Limb (tissue), 2 donors: ENCODE results near the gene POSTN.
"Not testable (repeated sequence)": the region's sequence is repeated elsewhere in the genome, so short reads cannot be mapped to it uniquely, and the experiment has no call there.

ENCODE experiments used
- DNase-seq, 2 donors: peaks; one replicate each; pipeline ENCODE4 v3.0.0-alpha.2; 2016; ENCODE audit errors: extremely low spot score in 2 of 2

The POSTN gene

DNA sequence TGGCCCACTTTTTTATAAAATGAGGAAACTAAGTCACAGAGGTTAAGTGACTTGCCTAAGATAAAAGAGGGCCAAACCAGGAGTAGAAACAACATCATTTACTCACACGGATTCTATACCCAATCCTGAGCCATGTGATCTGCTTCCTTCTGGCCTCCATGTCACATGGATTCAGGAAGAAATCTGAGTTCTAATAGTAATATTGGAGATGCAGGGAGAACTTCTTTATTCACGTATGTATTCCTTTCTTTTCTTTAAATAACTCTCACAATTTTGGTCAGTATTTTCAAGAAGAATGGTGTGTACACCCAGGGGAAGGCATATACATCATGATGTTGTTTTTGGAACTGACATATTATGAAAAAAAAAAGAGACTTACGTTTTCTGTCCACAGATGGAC lies 1.8 kb downstream of the POSTN start:
- DNase-seq: no peak

DNA sequence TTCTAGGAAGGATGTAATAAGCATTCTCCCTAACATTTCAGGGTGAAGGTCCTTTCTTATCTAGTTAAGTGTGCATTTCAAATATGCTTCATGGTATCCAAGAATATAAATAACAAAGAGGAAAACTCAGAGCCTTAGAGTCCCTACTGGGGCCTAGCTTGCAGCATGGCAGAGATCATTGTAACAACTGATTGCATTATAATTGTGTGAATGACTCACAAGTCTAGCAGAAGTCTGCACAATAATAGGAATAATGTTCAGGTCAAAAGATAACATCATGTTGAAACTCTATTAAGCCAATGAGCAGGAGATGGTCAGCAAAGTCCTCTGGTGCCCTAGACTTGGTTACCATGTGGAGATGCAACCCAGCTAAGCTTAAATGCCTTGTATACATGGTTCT lies 3.4 kb downstream of the POSTN start:
- no peak for DNase-seq

DNA sequence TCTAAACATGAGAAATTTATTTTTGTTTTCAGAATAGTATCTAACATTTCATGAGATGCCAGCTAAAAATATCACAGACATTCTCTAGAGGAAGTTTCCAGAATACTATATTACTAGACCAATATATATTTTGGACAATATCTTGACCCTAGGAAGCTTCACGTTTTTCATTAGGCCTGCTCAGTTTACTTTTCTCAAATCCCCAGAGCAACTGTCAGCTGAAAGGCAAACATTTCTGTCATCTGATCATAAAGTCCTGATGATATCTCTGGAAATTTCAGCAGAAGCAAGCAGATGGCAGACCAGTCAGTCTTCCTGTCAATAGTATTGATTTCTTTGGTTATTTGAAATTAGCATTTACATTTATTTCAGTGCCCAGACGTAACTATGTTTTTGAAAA lies 4.0 kb downstream of the POSTN start:
- no peak for DNase-seq

DNA sequence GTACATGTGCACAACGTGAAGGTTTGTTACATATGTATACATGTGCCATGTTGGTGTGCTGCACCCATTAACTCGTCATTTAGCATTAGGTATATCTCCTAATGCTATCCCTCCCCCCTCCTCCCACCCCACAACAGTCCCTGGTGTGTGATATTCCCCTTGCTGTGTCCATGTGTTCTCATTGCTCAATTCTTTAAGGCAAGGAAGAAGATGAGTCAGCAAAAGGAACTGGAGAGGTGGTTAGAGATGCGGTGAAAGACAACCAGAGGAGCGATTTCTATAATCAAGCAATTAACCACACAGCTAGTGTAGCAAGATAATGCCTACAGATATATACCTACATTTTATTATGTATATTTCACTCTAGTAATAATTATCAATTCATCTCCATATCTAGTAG lies 9.2 kb downstream of the POSTN start:
- not testable (repeated sequence) for DNase-seq

DNA sequence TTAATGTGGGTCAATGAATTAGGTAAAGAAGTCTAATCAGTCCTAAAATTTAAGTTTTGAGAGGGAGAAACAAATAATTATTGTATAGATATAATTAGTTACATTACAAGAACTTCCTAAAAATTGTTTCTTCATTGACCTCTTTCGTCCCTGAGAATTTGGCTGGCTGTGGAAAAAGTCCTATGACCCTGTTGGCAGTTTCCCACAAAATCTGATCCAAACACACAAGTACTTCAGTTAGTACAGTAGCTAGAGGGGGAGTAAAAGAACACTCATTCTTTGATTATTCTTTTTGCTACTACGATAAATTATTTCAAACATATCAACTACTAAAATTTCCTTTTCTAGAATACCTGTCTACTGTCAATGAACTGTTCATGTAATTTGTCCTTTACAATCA lies 11.3 kb downstream of the POSTN start:
- DNase-seq: no peak

DNA sequence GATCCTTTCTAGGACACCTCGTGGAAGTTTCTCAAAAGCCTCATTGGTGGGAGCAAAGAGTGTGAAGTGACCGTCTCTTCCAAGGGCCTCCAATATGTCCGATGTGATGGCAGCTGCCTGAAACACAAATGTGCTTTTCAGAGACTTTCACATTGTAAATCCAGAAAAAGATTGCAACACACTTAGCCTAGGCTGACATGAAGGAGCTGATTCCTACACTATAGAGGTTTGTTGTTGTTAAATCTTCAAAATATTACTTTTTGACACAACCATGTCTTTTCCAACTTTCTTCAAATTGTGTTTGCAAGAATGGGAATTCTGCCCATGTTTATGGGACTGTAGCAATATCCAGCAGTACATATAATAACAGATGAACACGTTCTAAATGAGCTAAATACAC lies 12.4 kb downstream of the POSTN start:
- DNase-seq: no peak

DNA sequence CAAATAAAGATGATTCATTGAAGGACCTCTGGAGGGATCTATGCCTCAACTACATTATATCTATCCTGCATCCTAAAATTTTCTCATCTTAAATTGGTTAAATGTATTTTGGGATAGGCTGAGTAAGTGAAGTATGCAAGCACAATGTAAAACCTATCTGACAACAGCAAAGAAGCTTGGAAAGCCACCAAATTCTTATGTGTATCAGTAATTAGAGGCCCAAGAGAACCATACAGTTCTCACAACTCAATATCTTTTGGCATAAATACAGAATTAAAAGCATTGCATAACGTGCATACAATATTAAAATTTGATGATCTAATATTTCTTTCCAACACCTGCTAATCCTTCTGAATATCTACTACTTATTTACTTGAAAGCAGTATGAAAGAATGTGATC lies 13.0 kb downstream of the POSTN start:
- DNase-seq: no peak

DNA sequence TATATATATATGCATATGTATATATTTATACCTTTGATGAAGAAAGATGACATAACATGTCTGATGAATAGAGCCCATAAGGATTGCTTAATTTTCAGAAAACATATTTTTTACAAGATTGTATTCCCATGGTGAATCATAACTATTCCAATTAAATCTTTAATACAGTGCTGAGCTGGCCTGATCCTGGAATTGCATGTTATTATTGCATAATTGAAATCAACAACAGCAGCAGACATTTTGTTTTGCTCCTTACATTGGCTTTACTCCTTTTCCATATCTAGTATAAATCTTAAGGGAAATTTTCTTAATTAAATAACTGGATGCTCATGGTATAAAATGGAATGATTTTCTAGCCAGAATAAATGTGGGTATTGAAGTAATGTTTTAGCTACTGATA lies 22.0 kb downstream of the POSTN start:
- DNase-seq: no peak

DNA sequence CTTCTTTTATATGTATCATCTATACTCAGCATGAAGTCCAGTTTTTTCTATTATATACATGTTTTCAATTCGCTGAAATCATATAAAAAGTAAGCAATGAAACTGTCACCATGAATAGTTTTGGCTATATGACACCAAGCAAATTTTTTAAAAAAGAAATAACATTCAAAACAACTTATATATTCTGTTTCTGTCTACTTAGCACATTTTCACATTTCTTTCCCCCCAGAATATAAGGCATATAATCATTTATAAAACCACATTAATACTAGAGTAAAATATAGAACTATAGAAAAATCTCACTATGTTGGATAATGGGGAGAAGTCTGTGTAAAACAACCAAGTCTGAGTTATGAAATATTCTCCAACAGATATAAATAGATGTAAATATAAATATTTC lies 33.1 kb downstream of the POSTN start:
- DNase-seq: no peak

DNA sequence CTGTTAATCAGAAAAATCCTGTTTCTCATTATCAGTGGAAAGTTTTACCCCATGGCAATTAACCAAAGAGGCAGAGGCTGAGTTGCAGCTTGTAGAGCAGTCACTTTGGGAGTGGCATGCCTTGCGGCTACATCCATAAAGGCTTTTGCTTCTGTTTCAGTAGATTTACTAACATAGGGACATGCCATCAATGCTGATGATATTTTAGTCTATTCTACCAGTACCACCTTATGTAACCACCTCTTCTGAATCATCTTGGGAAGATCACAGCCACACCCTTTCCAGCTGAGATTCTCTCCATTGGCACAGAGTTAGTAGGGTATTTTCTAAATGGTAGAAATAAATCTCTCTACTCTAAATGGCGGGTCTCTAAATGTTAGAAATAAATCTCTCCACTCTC lies 37.5 kb downstream of the POSTN start:
- no peak for DNase-seq

DNA sequence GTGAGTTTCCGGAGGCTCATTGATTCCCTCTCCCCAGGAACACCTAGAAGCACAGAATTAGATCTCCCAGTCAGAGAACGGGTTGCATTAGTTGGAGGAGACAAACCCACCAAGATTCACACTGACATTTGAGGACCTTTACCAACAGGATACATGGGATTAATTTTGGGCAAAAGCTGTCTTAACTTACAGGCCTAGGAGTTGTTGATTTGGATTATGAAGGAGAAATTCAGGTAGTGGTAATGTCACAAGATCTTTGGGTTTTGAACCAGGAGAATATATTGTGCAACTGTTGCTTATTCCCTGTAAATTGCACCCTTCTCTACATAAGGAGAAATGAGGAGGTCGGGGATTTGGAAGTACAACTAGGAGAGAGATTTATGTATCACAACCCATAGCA lies 38.0 kb downstream of the POSTN start:
- no peak for DNase-seq

DNA sequence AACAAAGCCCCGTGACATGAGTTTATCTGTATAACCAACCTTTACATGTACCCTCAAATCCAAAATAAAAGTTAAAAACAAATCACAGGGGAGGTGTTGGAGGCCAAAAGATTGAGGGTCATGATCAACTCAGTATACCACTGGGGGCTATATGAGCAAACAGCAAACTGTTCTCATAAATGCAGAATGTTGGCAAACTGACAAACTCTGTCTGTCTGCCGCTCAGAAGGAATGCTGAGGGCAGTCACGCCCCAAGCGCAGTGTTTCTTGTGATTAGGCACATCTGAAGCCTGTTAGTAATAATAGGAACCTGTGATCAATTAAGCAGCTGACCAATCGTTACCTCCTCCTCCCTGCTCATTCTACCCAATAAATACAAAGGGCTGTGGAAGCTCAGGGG lies 39.8 kb downstream of the POSTN start:
- not testable (repeated sequence) for DNase-seq

DNA sequence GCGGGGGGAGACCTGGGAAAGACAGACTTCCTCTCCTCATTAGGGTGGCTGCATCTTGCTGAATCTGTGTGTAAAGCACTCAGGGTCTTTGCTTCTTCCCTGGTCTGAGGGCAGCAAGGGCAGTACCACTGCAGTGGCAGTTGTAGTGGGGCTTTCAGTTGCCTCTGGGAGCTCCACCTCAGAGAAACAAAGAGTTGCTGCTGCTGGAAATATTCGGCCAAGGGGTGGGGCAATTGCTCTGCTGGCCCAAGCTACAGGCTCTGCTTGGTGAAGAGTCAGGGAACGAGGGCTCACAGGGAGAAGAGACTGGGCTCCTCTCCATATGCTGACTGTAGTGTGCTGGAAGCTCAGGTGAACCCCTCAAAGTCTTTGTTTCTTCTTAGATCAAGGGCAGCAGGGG lies 52.5 kb downstream of the POSTN start:
- no peak for DNase-seq

DNA sequence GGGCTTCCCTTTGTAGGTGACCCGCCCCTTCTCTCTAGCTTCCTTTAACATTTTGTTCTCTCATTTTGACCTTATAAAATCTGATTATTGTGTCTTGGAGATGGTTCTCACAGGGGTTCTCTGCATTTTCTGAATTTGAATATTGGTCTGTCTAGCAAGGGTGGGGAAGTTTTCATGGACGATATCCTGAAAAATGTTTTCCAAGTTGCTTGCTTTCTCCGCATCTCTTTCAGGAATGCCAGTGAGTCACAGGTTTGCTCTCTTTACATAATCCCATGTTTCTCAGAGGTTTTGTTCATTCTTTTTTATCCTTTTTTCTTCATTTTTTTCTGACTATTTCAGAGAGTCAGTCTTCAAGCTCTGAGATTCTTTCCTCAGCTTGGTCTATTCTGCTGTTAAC lies 53.6 kb downstream of the POSTN start:
- no peak for DNase-seq

DNA sequence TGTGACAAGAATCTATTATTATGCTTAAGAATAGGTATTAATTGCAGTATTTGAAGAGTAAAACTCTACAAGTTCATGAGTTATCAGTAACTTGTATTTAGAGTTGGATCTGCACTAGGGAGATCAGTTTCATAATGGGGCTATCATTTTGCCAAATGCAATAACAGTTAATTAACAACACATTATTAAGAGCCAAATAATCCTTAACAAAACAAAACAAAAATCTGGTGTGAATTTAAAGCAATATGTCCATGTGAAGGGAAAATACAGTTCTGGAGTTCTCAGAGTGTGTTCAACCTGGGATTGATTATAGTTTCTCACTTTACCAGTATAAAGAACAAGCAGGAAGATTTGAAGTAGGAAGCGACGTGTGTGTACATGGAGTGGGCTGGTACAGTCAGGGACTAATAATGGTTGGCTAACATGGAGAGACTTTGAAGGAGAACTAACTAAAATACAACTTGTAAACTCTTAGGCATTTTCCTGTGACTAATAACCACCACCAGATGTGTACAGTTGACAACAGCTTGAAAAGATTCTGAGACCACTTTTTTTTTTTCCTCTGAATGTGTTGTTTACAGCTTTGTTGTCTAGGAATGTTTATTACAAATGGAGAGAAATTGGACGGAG lies 58.5 kb downstream of the POSTN start:
- no peak for DNase-seq

DNA sequence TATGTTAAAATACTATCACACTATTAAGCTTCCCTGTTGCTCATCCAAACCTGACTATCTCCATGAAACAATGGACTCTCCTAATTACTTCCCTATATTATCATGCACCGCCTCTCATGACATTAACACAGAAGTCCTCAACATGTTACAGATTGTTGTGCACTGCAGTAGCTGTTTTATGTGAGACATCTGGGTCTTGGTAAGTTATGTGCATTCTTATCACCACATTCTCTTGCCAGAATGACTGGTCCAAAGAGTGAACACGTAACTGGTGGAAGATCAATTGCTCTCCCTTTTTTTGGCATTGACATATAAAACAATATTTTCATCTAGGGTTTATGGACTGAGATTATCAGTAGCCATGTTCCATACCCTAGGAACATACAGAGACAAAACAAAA lies 59.4 kb downstream of the POSTN start:
- no peak for DNase-seq

DNA sequence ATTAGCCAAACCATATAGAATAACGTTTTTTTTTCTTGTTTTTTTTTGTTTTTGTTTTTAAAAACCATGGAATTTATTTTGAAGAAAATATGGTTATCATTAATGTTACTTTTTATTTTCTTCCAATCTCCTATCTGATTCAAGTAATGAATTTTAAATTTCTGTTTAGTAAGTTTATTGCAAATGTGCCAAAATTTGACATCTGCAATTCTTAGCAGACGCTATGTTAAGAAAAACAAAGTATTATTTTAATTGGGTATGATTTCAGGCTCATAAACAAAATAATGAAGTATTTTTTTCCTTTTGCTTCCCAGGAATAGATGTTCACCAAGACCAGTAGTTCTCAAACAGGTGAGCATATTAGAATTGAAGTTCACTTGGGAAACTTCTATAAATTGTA lies 63.1 kb downstream of the POSTN start:
- DNase-seq: no peak

DNA sequence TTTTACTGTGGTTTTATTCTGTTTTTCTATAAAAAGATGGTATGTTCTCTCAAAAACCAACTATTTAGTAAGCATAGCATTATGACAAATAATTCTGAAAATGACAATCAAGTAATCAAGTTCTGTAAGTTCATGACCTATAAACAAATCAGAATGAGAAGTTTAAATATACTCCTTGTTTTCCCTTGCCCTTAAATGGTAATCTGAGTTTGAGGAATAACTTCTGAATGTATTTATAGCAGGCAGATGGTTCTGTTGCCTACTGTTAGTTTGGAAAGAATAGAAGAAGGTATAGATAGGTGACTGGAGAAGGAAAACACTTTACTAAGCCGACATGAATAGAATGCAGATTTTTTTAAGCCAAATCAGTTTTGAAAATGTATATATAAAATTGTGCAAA lies 63.9 kb downstream of the POSTN start:
- no peak for DNase-seq

DNA sequence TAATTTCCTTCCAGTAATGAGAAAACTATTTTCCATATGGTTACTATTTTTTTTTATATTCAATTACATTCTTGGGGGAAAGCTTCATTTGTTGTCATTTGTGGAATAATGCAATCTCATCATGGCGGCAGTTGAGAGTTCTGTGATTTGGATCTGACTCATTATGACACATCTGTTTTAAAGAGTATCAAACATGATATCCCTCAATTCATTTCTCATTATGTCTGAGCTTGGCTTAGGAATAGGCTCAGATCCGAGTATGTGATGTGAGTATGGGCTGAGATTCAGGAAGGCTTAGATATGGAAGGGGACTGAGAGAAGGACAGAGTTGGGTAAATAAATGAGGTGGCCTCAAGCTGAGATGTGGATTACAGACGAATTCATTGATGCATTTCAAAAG lies 64.4 kb downstream of the POSTN start:
- no peak for DNase-seq

DNA sequence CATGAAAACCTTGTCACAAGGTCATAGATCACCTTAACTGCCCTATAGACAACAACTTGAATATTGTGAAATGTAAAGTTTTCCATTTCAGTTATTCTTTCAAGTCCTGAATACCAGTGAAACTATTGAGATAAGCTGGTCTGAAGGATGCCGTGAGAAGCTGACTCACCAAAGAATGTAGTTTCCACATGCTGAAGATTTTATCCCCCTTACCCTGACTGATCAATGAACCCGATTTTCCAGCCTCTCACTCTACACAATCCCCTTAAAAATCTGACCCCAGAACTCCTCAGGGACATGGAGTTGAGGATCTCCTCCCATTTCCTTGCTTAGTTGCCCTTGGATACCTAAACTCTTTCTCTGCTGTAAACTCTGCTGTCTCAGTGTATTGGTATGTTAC lies 67.5 kb downstream of the POSTN start:
- DNase-seq: no peak

DNA sequence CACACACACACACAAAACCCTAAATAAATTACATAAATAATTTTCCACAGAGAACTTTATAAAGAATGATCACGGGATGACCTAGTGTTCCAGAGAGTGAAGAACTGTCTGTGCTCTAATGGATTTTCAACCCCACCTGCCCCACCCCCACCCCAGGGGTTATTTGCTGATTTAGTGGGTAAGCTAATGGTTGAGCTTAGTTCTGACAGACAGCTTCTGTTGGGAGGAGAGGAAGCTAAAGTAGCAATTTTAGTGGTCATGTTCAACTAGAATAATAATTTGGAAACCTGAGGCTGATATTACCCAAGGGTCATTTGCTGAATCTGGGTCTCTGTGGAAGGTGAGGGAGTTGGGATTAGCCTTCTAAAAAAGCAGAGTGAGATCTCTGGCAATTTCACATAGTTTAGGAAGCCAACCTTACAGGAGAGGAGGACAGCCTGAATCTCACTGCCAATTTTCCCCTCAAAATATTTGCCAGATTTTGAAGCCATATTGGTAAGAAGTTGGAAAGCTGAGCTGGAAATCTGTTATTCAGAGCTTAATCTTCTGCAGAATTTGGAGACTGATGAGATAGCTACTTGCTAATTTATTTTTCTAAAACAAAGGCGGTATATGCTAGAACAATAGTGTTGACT lies 68.7 kb downstream of the POSTN start:
- no peak for DNase-seq

DNA sequence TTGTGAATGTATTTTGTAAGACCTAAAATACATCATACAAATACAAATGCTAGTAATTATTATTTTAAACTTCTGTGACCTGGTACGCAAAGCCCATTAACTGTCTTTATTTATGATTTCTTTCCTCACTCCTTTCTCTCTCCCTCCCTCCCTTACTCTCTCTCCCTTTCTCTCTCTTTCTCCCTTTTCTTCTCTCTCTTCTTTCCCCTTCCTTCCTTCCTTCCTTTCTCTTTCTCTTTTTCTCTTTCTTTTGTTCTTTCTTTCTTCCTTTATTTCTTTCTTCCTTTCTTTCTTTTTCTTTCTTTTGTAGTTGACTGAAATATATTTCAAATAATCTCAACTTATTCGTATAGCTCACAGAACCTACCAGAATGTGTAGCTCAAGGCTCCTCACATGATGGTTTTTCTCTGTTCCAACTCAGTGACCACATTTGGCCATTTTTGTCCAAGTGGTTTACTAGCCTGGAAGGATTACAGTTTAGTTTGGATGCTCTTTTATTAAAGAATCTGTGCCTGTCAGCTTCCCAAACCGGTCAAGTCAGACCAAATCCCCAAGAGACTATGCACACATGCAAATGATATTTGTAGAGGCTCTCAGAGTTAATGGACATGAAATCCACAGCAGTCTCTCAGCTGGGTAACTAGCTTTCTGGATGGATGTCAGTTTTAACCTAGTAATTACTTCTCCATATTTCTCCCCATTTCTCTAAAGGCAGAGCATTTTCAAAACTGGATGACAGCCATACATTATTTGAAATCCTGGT lies 71.7 kb downstream of the POSTN start:
- DNase-seq: peak in 1 of 2 donors; percentile 73

DNA sequence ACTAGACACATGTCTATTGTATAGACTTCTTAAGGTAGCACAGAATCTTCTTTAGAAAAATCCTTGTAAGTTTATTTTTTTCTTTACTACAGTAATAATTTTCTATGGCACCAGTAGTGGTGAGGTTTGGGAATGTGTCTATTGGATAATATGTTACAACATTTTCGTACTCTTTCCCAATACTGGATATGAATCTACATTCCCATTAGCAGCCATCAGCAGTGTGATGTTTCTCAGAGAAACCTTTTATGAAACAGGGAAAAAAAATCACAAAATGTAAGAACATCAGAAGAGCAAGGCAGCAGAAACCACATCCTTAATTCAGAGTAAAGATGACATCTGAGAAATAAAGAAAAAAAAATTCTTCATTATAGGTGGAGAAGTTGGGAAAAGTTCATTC lies 83.3 kb downstream of the POSTN start:
- DNase-seq: no peak
